Measurements from ENCODE around the gene ZBED4. TPM values are rescaled to one million over a fixed set of nuclear protein-coding genes. Genes with fewer than 3 reads are reported as not detected.

Gene ZBED4
- total RNA-seq, 1 experiment from 2014 or later, result 23.0 TPM

DNA sequence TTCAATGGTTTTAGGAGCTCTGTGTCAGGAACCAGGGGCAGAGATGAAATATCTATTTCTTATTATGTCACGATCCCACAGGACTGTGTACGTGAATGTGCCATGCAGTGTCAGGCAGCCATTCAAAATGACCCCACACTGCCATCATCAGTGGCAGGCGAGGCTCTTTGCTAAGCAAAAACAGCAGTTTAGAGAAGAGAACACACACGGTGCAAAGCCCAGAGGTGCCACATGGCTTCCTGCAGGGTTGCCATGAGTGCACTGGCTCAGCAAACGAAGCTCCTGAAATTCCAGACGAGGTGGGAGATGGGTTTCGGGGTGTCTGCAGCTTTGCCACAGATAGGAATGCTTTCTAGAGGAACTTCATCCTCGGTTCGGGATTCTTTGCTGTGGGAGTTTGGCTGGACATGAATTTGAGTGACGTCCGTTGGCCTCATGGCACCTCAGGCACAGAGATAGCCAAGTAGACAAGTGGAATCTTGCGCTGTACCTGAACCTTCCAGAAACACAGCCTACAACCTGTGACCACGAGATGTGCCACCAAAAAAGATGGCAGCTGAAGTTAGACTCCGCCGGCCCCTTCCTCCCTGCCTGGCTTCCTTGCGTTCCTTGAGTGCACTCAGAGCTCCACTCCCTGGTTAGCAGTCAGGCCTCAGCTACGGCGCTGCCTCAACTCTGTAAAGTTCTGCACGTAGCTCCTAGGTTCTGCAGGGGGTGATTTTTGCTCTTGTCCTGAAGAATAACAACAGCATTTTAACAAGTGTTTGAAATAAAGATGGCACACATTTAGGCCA, 7.8 kb upstream of the ZBED4 start:
- no peak overlapping the region for H3K27ac ChIP-seq (ENCODE audit: insufficient read length, low read depth, low read length)
- H2BK120ac ChIP-seq (ENCODE audit: low read depth, low read length, poor library complexity, severe bottlenecking), result no peak overlapping the region
- no peak overlapping the region for H2BK15ac ChIP-seq (ENCODE audit: low read depth, low read length)
- no peak overlapping the region for H3T11ph ChIP-seq (ENCODE audit: low read length)
- no peaks in the 10 kb centered on the region for H4K20me1 ChIP-seq (ENCODE audit: control insufficient read depth, insufficient read depth, insufficient read length)
- no peak overlapping the region for H4K8ac ChIP-seq (replicated peaks; ENCODE audit: insufficient read length, low read depth, low read length)
- H3K9me3 Mint-ChIP-seq, result peaks cover 0 to 2% of the 10 kb centered on the region in 2 experiments; a peak in 1 of 5 replicates
- no peak overlapping the region for H3K14ac ChIP-seq (ENCODE audit: insufficient read depth, low read length)
- no peaks in the 10 kb centered on the region for H3K79me2 ChIP-seq (ENCODE audit: insufficient read depth, low read length)
- H3K27me3 ChIP-seq (ENCODE audit: insufficient read depth, low read length), result peaks cover 38% of the 10 kb centered on the region
- H3K9ac ChIP-seq (ENCODE audit: extremely low read depth, insufficient read length, low read length), result no peak overlapping the region
- H3K27ac Mint-ChIP-seq, result no peak overlapping the region
- no peak overlapping the region for H4K5ac ChIP-seq (ENCODE audit: insufficient read length, low read depth, low read length)
- H2BK12ac ChIP-seq (ENCODE audit: insufficient read length, low read depth, low read length), result no peak overlapping the region
- no peak overlapping the region for H2BK20ac ChIP-seq (ENCODE audit: low read depth, low read length, poor library complexity, severe bottlenecking)
- WGBS (ENCODE audit: extremely low coverage, insufficient read length, low lambda C conversion rate), result no CpG with 5 or more reads among the region's 19 CpGs
- no peaks in the 10 kb centered on the region for H3K79me1 ChIP-seq (ENCODE audit: insufficient read depth, low read depth, low read length, poor library complexity, severe bottlenecking)
- H3K4me1 Mint-ChIP-seq, result peaks cover 0 to 9% of the 10 kb centered on the region in 2 experiments; a peak in 1 of 4 replicates
- H4K91ac ChIP-seq (ENCODE audit: insufficient read length, low read depth, low read length), result no peak overlapping the region
- peaks cover 82% of the 10 kb centered on the region for H3K27me3 Mint-ChIP-seq (ENCODE audit: low read depth)
- H3K9me3 ChIP-seq (ENCODE audit: control insufficient read depth, low read depth, low read length), result no peaks in the 10 kb centered on the region
- no peak overlapping the region for H2BK5ac ChIP-seq (ENCODE audit: insufficient read length, low read length)
- H3K56ac ChIP-seq (ENCODE audit: insufficient read length, low read depth, low read length), result no peak overlapping the region
- DNase-seq, result no peak
- H3K18ac ChIP-seq (ENCODE audit: insufficient read length, low read depth, low read length), result no peak overlapping the region
- H3K23ac ChIP-seq (ENCODE audit: insufficient read length, low read depth, low read length), result no peak overlapping the region
- no peak overlapping the region for H2AFZ ChIP-seq (ENCODE audit: low read length)
- no peaks in the 10 kb centered on the region; a peak in 1 of 7 replicates for H3K36me3 Mint-ChIP-seq (ENCODE audit: insufficient read depth in 1 of 3, low read depth in 3 of 3)
- no peak overlapping the region for H2AK5ac ChIP-seq (ENCODE audit: insufficient read length, low read length)
- peaks cover 9% of the 10 kb centered on the region for H3K23me2 ChIP-seq (ENCODE audit: insufficient read length, low read depth, low read length, poor library complexity, severe bottlenecking)
- no peaks in the 10 kb centered on the region for H3K4me1 ChIP-seq (ENCODE audit: insufficient read depth, low read length)
- no peak overlapping the region for H3K4me3 Mint-ChIP-seq
- H3K4me2 ChIP-seq (ENCODE audit: insufficient read depth, insufficient read length, low read length), result no peak overlapping the region
- TF ChIP-seq, protein P1, sequence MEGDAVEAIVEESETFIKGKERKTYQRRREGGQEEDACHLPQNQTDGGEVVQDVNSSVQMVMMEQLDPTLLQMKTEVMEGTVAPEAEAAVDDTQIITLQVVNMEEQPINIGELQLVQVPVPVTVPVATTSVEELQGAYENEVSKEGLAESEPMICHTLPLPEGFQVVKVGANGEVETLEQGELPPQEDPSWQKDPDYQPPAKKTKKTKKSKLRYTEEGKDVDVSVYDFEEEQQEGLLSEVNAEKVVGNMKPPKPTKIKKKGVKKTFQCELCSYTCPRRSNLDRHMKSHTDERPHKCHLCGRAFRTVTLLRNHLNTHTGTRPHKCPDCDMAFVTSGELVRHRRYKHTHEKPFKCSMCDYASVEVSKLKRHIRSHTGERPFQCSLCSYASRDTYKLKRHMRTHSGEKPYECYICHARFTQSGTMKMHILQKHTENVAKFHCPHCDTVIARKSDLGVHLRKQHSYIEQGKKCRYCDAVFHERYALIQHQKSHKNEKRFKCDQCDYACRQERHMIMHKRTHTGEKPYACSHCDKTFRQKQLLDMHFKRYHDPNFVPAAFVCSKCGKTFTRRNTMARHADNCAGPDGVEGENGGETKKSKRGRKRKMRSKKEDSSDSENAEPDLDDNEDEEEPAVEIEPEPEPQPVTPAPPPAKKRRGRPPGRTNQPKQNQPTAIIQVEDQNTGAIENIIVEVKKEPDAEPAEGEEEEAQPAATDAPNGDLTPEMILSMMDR (conservative IDR thresholded peaks at IDR 0.05), result no peak
- no peak overlapping the region for H3K4ac ChIP-seq (ENCODE audit: low read depth, low read length)

Measured in H9 (cell line).